Measurements from ENCODE around the gene LRRC3B.

DNA sequence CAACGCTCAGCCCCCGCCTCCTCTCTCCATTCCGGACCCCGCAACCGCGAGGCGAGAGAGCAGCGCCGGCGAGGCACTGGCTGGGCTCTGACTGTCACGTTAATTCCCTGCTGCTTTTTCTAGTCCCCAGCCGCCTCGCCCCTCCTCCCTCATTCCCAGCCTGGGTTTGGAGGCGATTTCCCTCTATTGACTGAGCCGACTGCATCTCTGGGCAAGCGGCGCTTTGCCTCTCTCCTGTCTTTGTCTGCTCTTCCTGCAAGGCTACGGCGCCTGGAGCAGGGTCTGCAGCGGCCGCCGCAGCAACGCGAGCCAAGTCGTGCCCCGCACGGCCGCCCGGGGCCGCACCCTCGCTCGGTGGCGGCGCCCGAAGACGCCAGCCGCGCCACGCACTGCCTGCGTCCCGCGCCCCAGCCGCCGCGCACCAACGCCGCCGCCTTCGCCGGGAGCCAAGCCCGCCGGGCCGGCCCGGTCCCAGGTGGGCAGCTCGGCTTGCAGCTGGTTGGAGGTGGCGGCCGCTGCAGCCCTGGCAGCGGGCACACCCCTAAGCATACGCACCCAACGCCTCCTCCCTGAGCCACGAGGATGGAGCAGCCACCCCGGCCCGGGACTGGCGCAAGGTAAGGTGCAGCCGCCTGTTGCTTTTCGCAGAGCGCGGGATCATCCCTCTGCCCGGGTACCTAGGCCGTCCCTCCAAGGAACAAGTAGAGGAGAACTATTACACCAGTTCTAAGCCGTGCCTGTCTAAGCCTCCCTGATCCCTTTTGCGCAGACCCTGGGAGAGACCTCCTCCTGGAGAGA is at the start of gene LRRC3B:
- TF ChIP-seq CTCF (IDR thresholded peaks at IDR 0.05) (no peak), EZH2 (IDR thresholded peaks at IDR 0.05; ENCODE audit: borderline replicate concordance, insufficient read depth, low read depth, low read length, poor library complexity, severe bottlenecking) (no peak)
